Anterior cingulate cortex (tissue), 58 donors: ENCODE measurements around the gene MALSU1.

Experiments used
- DNase-seq, 58 donors: peaks; one replicate each; lab custom pipeline; 2025; lab: John Stamatoyannopoulos, UW

The MALSU1 gene

DNA sequence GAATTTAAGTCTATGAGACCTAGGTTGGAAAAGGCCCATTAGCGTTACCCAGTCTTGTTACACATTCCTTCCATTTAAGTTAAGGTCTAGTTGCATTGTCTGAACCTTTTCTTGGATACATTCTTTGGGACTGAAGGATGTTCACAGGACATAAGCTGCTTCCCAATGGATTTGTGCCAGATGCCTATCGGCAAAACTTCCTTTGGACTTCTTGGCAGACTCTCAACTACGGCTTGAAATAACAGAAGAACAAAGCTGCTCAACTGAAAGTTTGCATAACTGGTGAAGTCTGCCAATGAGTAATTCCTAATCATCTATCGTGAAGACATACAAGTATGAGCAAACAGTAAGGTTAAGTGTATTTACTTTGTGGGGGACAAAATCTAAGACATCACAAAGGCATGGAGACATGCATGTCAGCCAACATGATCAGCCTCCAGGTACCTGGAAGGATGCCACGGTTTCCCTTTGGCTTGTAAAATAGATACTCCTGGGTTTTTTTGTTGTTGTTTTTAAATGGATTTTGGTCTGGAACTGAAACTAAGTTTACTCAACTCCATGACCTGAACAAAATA is 35.4 kb downstream of the MALSU1 start:
- DNase-seq, result no peak

DNA sequence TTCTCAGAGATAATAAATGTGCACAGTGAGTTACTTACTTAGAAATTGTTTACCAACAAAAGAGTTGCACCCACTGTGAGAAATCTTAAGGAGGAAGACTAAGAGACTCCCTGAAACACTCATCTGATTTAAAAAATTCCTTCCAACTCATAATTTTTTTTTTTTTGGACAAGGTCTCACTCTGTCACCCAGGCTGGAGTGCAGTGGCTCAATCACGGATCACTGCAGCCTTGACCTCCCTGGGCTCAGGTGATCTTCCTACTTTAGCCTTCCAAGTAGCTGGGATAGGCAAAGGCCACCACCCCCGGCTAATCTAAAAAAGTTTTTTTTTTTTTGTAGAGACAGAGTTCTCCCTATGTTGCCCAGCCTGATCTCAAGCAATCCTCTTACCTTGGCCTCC is 36.0 kb downstream of the MALSU1 start:
- DNase-seq, result no peak

DNA sequence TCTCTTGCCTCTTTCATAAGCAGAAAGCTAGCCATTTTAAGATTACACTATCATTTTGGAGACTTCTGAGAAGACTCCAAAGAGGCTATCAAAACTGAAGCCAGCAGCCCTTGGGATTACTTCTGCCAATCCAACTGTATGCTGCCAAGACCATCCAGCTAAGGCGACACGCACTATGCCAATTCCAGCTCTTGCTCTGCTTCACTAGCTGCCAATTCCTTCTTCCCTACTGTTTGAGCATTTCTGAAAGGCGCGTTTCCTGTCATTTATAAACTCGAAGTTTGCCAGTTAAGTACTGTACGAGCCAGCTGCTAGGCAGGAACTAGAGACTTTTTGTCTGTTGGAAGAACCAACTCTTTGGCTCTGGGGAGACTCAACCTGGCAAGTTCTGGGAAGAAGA is 36.5 kb downstream of the MALSU1 start:
- peak in 9 of 58 donors; percentile 1 to 21 (median 5) for DNase-seq

DNA sequence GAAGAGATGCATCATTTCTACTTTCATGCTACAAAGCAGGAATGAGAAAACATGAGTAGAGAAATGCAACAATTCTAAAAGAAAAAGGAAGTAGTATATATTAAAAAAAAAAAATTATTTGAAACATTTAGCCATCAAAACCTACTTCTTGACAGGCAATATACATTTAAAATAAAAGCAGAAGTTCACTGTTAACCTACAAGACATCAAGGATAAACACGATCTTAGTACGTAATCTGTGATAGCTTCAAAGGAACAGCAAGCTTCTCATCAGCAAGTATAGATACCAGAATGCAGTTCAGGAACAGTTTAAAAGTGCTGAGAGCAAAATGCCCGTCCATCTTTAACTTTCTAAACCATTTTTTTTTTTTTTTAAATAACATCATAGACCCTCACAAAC is 36.9 kb downstream of the MALSU1 start:
- DNase-seq, result no peak

DNA sequence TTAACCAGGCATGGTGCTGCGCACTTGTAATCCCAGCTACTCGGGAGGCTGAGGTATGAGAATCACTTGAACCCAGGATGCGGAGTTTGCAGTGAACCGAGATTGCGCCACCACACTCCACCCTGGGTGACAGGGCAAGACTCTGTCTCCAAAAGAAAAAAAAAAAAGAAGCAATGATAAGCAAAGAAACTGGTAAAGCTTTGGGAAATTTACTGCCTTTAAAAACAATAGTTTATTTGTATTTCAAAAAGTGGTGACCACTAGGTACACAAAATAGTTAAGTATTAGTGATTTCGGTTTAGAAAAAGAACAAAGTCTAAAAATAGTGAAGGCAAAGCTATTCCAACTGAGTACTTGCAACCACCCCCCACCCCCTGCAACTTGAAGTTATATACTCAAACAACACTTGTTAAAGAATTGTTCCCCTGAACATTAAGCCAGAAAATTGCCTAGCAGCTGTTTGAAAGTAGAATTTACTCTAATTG is 37.7 kb downstream of the MALSU1 start:
- DNase-seq, result no peak

DNA sequence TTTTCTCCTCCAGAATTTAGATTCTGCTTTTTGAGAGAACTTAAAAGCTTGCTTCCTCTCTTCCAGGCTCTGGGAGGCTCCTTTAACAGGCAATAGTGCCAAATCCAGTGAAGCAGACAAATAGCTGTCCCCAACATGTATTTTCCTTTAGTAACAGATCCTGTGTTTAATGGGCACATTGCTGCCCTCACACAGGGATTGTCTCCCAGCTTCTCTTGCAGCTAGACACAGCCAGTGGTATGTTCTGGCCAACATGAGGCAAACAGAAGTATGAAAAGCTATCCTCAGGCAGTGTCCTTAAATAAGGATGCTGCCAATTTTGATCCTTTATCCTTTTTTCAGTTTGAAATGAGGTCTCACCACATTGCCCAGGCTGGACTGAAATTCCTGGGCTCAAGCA is 38.2 kb downstream of the MALSU1 start:
- DNase-seq, result no peak

DNA sequence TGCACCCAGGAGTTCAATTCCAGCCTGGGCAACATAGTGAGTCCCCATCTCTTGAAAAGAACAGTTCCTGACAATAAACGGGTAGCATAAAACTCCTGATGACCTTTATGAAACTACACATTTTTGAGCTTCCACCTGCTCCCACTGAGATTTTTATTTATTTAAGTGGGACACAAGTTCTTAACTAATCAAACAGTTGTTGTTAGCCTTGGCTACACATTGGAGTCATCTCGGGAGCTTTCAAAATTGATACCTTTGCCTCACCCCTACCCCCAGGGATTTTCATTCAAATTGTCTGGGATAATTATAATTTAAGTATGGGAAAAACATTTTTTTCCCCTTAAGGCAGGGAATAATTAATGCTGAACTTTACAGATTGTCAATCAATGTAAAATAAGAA is 39.3 kb downstream of the MALSU1 start:
- DNase-seq, result no peak

DNA sequence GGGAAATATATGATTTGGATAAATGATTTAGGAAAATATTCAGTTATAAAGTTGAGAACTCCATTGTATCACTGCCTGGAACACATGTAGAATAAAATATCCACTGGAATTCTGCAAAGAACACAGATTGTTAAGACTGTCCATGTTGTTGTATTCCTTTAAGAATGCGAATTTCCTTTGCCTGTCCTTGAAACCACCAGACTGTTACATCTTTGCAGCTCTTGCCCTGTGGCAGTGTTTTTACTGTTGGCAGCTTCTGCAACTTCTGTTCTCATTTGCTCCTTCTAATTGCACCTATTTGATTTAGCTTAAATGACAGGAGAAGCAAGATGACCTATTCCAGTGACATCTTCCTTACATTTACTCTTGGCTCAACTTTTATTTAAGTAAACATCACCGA is 39.7 kb downstream of the MALSU1 start:
- no peak for DNase-seq

DNA sequence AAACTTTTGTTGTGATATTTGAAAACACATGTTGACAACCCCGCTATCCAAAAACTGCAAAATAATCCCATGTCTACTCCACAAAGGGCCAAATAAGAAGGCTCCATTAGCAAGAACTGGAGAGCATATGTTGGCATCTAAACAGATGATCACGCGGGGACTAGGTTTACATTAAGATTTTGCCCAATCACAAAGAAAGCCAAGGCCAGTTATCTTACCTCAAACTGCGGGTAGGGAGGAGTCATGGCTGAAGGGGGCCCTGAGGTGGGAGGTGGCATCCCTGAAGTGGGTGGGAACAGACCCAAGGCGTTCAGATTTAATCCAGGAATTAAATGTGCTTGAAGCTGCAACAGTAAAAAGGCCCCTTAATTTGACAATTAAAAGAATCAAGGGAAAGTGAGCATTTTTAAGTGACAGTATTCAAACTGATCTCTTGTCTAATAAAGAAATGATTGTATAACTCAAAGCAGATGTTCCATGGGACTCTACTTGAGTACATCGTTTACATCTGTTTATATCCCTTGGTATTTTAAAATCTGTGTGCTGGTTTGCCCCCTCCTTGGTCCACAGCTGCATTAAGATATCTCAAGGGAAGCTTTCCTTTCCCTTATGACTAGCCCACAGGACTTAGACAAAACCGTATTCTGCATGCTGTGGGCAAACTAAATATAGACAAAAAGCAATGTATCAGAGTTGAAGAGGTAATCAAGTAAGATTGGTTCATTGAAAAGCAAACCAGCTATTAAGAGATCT is 42.9 kb downstream of the MALSU1 start:
- no peak for DNase-seq

DNA sequence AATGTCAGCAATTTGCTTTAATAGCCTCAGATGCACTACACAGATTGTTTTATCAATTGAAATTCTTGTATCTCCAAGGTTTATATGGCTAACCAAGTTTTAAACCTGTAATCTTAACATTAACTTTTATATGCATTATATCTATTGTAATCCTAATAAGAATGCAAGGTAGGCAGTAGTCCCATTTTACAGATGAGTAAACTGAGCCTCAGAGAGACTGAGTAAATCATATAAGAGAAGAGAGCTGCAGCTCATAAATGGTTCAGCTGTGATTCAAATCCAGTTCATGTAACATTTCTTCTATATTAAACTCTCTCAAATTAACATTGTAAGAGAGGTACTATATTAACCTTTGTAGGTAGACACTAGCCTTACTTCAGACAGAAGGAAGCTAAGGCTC is 44.0 kb downstream of the MALSU1 start:
- DNase-seq, result no peak

- no peak for DNase-seq
Observed at GRCh38 chr7:23343806-23344475, 44.8 kb downstream of the MALSU1 start.

GRCh38 chr7:23345601-23346000 is 46.5 kb downstream of the MALSU1 start:
- DNase-seq, result no peak

- DNase-seq, result no peak
Observed at GRCh38 chr7:23346316-23346715, 47.2 kb downstream of the MALSU1 start.

DNA sequence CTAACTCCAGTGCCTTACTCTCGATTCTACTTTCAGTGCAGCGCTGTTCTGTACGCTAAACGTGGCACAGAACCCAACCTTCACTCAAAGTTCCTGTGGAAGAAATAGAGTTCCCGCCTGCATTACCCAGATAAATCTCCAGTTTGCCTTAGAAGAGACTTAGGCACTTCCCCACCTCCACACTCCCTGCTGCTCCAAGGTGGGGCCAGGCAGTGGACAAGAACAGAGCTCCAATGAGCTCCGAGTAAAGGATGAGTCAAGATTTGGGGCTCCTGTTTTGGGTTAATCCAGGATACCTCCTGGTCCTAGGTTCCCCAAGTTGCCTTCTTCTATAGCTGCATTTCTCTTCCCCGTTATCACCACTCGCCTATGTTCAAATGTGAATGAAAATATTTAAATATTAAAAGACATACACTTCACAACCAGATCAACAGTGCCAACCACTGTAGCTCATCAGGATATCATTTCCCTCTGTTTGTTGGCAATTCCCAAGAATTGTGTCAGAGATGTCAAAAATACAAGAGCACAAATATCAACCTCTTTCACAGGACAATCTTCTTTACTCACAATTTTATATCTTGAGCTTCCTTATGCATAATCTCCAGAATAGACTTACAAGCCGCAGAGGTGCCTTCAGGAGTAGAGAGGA is 48.0 kb downstream of the MALSU1 start:
- no peak for DNase-seq

DNA sequence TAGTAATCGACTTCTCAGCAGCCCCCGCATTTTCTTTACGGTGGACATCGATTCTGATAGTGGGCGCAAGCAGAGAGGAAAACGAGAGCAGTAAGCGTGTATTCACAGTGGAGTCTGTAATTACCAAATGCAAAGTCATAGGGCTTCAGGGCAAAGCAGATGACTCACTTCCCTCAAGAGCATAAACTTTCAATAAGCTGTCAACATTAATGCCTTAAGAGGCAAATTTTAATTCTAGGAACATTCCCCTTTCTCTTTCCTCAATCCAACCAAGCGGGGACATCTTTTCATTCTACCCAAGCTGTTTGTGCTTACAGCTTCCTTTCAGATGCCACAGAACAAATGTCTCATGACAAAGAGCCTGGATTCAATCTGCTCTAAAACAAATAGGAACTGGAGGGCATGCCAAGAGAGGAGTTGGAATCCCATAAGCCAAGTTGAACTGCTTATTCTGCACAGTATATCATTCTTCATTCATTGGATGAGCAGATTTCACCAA is 48.6 kb downstream of the MALSU1 start:
- DNase-seq, result no peak

DNA sequence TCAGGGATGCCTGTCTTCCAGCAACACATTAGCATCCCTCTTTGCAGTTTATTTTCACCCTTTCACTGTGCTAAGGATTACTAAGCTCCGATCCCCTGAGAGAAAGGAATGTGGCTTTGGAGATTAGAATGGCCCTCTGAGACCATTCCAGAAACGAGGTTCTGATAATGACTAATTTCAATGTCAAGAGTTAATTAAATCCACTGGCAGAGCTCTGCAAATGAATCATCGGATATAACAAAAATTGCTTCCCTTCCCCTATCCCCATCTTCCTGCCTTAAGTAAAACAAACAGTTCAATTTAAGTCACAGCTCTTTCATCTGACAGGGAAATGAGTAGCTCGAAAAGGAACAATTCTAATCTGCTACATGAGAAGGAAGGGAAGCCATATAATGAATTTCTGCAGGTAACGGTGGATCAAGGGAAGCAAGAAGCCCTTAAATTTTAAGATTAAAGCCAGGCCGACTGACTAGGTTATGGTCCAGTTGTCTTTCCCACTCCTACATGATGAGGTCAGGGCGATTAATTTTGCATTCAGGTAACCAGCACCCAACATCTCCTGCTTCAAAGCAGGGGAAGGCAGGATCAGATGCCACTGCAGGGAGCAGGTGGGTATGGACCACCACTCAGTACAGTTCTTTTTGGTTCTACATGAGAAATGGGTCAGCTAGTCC is 50.5 kb downstream of the MALSU1 start:
- no peak for DNase-seq

GRCh38 chr7:23350466-23350865 is 51.3 kb downstream of the MALSU1 start:
- DNase-seq, result no peak

DNA sequence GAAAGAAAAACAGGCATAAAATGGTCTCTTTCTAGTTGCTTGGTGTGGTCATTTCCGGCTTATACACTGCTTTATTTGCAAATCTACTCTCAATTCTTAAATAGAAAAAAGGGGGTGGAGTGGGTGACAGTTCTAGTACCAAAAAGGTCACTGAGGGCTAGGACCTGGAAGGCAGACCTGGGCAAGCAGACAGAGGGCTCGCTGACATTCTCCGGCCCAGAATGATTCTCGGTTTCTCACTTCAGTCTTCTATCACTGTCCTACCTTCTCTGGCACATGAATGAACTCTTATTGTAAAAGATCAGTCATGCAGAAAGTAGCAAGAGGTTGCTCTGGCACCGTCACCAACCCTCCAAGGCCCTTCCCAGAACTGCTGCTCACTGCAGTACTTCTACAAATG is 54.0 kb downstream of the MALSU1 start:
- no peak for DNase-seq

DNA sequence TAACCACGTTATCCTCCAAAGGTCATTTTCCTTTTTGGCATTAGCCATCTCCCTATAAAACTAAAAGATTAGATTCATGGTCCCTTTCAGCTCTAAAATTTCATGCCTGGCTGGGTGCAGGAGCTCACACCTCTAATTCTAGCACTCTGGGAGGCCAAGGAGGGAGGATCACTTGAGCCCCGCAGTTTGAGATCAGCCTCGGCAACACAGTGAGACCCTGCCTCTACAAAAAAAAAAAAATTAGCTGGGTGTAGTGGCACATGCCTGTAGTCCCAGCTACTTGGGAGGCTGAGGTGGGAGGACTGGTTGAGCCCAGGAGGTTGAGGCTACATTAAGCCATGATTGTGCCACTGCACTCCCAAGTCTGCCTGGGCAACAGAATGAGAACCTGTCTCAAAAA is 57.0 kb downstream of the MALSU1 start:
- no peak for DNase-seq

GRCh38 chr7:23356726-23357125 is 57.6 kb downstream of the MALSU1 start:
- no peak for DNase-seq
